ENCODE results near the gene CDC42SE1. TPM values are rescaled to one million over a fixed set of nuclear protein-coding genes. Genes with fewer than 3 reads are reported as not detected.

Gene CDC42SE1
- total and polyA plus RNA-seq, 2 donors = 92.0 to 95.9 TPM

DNA sequence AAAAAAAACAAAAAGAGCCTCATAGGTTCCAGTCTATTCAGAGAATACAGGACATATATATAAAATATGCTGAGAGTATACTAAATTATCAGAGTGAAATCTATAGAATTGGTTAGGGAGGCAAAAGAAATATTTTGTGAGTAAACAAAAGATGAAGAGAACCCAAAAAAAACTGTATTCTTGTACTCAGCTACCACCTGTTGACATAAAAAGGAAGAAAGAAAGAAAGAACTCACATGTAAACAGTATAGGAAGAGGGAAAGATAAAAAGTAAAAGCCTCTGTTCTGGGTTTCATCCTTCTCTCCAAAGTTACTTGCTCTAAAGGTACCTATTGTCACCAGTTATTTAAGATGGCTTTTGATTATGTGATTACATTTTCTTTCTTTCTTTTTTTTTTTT is 33.0 kb downstream of the CDC42SE1 start:
- Histone ChIP-seq H3K4me1 (ENCODE audit: control insufficient read depth in 2 of 2, insufficient read depth in 2 of 2, low read length in 2 of 2) (no peaks in the 10 kb centered on the region), H3K27me3 (ENCODE audit: control insufficient read depth in 2 of 2, insufficient read depth in 1 of 2, low read length in 1 of 2) (no peaks in the 10 kb centered on the region), H3K9me3 (ENCODE audit: control insufficient read depth in 2 of 2, insufficient read depth in 1 of 2, low read length in 1 of 2) (no peaks in the 10 kb centered on the region), H3K4me3 (ENCODE audit: low read length in 2 of 2) (no peak overlapping the region), H3K27ac (ENCODE audit: low read depth in 1 of 2, low read length in 1 of 2) (no peak overlapping the region), H3K36me3 (ENCODE audit: control insufficient read depth in 2 of 2, insufficient read depth in 2 of 2, low read length in 1 of 2) (peaks cover 34 to 52% of the 10 kb centered on the region in 2 donors)
- no peak for DNase-seq (ENCODE audit: low read depth in 6 of 9, low spot score in 9 of 9)

DNA sequence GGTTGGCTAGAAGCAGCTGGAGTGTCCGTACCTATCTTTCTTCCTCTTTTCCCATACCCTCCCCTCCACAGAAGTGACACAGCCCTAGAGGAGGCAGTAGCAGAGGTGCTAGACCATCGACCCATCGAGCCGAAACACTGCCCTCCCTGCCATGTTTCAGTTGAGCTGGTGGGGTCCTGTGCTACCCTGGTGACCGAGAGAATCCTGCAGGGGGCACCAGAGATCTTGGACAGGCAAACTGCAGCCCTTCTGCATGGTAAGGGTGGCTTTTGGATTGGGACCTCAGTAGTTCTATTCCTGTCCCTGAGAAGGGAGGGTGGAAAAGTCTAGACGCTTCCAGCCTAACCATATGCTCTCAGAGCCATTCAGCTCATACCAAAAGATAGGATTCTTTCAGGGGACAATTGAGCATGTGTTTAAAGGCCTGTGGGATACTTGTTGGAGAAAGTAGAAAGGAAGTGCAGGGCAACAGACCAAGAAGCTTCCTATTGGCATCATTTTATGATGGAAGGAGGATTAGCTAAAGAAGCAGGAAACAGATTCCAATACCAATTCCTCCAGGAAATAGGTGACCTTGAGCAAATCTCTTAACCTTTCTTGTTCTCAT is 34.8 kb downstream of the CDC42SE1 start:
- H3K4me3 ChIP-seq (ENCODE audit: low read length in 2 of 2) = no peak overlapping the region
- DNase-seq (ENCODE audit: low read depth in 6 of 9, low spot score in 9 of 9) = peak in 7 of 9 donors; percentile 65 to 88 (median 77)
- H3K36me3 ChIP-seq (ENCODE audit: control insufficient read depth in 2 of 2, insufficient read depth in 2 of 2, low read length in 1 of 2) = peaks cover 25 to 45% of the 10 kb centered on the region in 2 donors
- 22% methylated on average over 6 of the region's 6 CpGs for WGBS
- H3K4me1 ChIP-seq (ENCODE audit: control insufficient read depth in 2 of 2, insufficient read depth in 2 of 2, low read length in 2 of 2) = no peaks in the 10 kb centered on the region
- no peaks in the 10 kb centered on the region for H3K9me3 ChIP-seq (ENCODE audit: control insufficient read depth in 2 of 2, insufficient read depth in 1 of 2, low read length in 1 of 2)
- no peak overlapping the region for H3K27ac ChIP-seq (ENCODE audit: low read depth in 1 of 2, low read length in 1 of 2)
- H3K27me3 ChIP-seq (ENCODE audit: control insufficient read depth in 2 of 2, insufficient read depth in 1 of 2, low read length in 1 of 2) = no peaks in the 10 kb centered on the region

DNA sequence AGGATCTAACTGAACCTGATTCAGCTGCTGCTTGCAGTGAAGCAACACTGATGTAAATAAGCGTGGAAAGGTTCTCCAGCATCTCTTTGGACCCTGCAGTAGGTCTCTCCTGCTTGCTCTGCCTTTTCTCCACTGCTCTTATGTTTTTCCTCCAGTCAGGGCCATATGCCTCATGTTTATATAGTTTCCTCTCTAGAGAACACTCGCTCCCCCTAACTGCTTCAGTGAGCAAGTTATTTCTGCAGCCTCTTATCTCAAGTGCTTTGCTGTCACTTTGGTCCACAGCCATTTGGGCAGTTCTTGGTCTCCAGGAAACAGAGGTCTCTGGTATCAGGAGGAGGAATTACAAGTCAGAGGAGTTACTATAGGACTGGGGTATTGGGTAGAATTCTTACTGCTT is 45.9 kb downstream of the CDC42SE1 start:
- H3K27ac ChIP-seq (ENCODE audit: low read depth in 1 of 2, low read length in 1 of 2) = no peak overlapping the region
- no peak for DNase-seq (ENCODE audit: low read depth in 6 of 9, low spot score in 9 of 9)
- WGBS = 97% methylated on average over 2 of the region's 2 CpGs

DNA sequence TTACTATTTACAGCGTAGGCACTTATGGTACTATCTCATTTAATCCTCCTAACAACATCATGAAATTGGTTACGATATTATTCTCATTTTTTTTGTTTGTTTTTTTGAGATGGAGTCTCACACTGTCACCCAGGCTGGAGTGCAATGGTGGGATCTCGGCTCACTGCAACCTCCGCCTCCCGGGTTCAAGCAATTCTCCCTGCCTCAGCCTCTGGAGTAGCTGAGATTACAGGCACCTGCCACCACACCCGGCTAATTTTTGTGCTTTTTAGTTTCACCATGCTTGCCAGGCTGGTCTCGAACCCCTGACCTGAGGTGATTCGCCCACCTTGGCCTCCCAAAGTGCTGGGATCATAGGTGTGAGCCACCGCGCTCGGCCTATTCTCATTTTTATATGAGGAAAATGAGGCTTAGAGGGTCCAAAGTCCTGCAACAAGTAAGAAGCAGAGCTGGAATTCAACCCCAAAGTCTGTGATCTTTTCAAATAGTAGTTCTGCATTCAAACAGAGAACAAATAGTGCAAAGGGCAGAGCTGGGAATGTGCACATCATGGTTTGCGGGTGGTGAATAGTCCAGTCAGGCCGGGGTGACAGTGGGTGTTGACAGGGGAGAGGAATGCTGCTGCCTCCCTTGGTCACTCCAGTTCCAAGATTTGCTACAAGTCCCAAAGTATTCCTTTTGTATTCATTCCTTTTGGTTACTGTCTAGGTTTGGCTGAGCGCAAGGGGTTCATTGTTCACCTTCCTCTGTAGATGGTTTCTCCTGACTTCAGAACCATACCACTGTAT is 46.5 kb downstream of the CDC42SE1 start:
- H3K36me3 ChIP-seq (ENCODE audit: control insufficient read depth in 2 of 2, insufficient read depth in 2 of 2, low read length in 1 of 2) = peaks cover 3 to 7% of the 10 kb centered on the region in 2 donors
- peaks cover 16 to 18% of the 10 kb centered on the region in 2 donors for H3K4me1 ChIP-seq (ENCODE audit: control insufficient read depth in 2 of 2, insufficient read depth in 2 of 2, low read length in 2 of 2)
- WGBS = 99% methylated on average over 14 of the region's 14 CpGs
- no peaks in the 10 kb centered on the region for H3K9me3 ChIP-seq (ENCODE audit: control insufficient read depth in 2 of 2, insufficient read depth in 1 of 2, low read length in 1 of 2)
- H3K4me3 ChIP-seq (ENCODE audit: low read length in 2 of 2) = no peak overlapping the region
- no peak for DNase-seq (ENCODE audit: low read depth in 6 of 9, low spot score in 9 of 9)
- no peaks in the 10 kb centered on the region for H3K27me3 ChIP-seq (ENCODE audit: control insufficient read depth in 2 of 2, insufficient read depth in 1 of 2, low read length in 1 of 2)
- H3K27ac ChIP-seq (ENCODE audit: low read depth in 1 of 2, low read length in 1 of 2) = no peak overlapping the region

More for the DNA sequence above, 45.9 kb downstream of the CDC42SE1 start:
- peaks cover 3 to 12% of the 10 kb centered on the region in 2 donors for H3K36me3 ChIP-seq (ENCODE audit: control insufficient read depth in 2 of 2, insufficient read depth in 2 of 2, low read length in 1 of 2)
- no peaks in the 10 kb centered on the region for H3K9me3 ChIP-seq (ENCODE audit: control insufficient read depth in 2 of 2, insufficient read depth in 1 of 2, low read length in 1 of 2)
- no peaks in the 10 kb centered on the region for H3K27me3 ChIP-seq (ENCODE audit: control insufficient read depth in 2 of 2, insufficient read depth in 1 of 2, low read length in 1 of 2)
- no peak overlapping the region for H3K4me3 ChIP-seq (ENCODE audit: low read length in 2 of 2)
- peaks cover 13 to 15% of the 10 kb centered on the region in 2 donors for H3K4me1 ChIP-seq (ENCODE audit: control insufficient read depth in 2 of 2, insufficient read depth in 2 of 2, low read length in 2 of 2)

DNA sequence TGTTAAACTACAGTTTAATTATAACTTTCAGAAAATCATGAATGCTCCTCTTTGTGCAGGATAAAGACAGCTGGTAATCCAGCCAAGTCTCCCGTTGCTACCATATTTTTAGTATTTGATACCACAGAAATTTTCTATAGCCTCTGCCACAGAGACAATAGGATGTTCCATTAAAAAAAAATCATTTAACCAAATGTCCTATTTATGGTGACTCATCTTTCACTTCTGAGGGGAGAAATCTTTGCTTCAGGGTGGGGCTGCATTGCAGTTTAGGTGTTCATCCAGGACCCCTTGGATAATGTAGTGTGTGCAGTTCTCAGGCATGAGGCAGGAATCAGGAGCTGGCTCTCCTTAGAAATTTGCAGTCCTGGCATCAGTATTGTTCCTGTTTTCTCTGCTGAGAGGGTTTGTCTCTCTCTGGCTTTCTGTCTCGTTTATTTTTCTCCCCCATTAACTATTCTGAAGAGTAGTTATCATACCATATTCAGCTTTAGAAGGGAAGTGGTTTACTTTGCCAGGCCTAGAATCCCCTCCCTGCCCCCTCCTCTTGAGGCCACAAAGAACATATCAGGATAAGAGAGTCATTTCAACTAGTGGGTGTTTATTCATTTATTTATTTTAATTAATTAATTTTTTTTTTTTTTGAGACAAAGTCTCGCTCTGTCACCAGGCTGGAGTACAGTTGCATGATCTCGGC is 48.1 kb downstream of the CDC42SE1 start:
- 69% methylated on average over 4 of the region's 4 CpGs for WGBS
- H3K36me3 ChIP-seq (ENCODE audit: control insufficient read depth in 2 of 2, insufficient read depth in 2 of 2, low read length in 1 of 2) = peaks cover 3 to 6% of the 10 kb centered on the region in 2 donors
- DNase-seq (ENCODE audit: low read depth in 6 of 9, low spot score in 9 of 9) = no peak
- peak overlapping the region in 1 of 2 donors; percentile 7 for H3K27ac ChIP-seq (ENCODE audit: low read depth in 1 of 2, low read length in 1 of 2)
- H3K9me3 ChIP-seq (ENCODE audit: control insufficient read depth in 2 of 2, insufficient read depth in 1 of 2, low read length in 1 of 2) = no peaks in the 10 kb centered on the region
- H3K4me3 ChIP-seq (ENCODE audit: low read length in 2 of 2) = no peak overlapping the region
- H3K4me1 ChIP-seq (ENCODE audit: control insufficient read depth in 2 of 2, insufficient read depth in 2 of 2, low read length in 2 of 2) = peaks cover 29 to 34% of the 10 kb centered on the region in 2 donors
- H3K27me3 ChIP-seq (ENCODE audit: control insufficient read depth in 2 of 2, insufficient read depth in 1 of 2, low read length in 1 of 2) = no peaks in the 10 kb centered on the region

DNA sequence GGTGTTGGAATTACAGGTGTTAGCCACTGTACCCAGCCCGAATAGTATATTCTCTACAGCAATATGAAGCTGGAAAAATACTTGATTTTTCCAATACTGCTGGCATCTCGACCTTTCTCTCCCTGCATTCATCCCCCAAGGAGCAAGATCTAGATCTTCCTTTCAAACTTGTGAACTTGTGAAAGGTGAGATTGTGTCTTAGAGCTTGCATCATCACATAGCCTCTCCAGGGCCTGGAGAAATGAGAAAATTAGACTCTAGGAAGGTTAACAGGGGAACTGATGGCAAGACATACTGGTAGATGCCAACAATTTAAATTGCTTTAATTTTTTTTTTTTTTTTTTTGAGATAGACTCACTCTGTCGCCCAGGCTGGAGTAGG is 49.1 kb downstream of the CDC42SE1 start:
- no peaks in the 10 kb centered on the region for H3K27me3 ChIP-seq (ENCODE audit: control insufficient read depth in 2 of 2, insufficient read depth in 1 of 2, low read length in 1 of 2)
- no peak overlapping the region for H3K4me3 ChIP-seq (ENCODE audit: low read length in 2 of 2)
- no peaks in the 10 kb centered on the region for H3K9me3 ChIP-seq (ENCODE audit: control insufficient read depth in 2 of 2, insufficient read depth in 1 of 2, low read length in 1 of 2)
- no peak for DNase-seq (ENCODE audit: low read depth in 6 of 9, low spot score in 9 of 9)
- peaks cover 37 to 44% of the 10 kb centered on the region in 2 donors for H3K4me1 ChIP-seq (ENCODE audit: control insufficient read depth in 2 of 2, insufficient read depth in 2 of 2, low read length in 2 of 2)
- 97% methylated on average over 3 of the region's 3 CpGs for WGBS
- peaks cover 3 to 6% of the 10 kb centered on the region in 2 donors for H3K36me3 ChIP-seq (ENCODE audit: control insufficient read depth in 2 of 2, insufficient read depth in 2 of 2, low read length in 1 of 2)
- no peak overlapping the region for H3K27ac ChIP-seq (ENCODE audit: low read depth in 1 of 2, low read length in 1 of 2)

DNA sequence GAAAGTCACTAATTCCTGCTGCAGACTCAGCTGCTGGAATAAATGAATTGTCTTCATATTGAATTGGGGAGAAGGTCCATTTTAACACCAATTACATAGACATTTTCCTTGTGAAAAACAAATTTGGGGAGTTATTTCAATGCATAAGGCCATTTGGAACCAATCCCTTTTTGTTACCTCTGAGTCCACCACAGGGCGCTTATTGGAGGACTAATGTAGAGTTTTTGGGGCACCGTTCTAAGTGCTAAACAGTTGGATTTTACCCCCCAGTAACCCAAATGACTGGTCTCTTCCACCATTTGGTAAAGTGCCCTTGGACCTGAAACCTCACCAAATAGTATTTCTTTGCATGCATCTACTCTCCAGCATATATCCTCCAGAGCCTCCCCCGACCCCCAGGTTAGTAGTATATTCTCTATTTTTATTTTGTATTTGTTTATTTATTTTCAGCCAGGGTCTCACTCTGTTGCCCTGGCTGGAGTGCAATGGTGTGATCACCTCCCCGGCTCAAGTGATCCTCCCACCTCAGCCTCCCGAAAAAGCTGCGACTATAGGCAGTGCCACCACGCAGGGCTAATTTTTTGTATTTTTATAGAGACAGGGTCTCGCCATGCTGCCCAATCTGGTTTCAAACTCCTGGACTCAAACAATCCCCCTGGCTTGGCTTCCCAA is 49.6 kb downstream of the CDC42SE1 start:
- Histone ChIP-seq H3K27ac (ENCODE audit: low read depth in 1 of 2, low read length in 1 of 2) (no peak overlapping the region), H3K9me3 (ENCODE audit: control insufficient read depth in 2 of 2, insufficient read depth in 1 of 2, low read length in 1 of 2) (no peaks in the 10 kb centered on the region), H3K36me3 (ENCODE audit: control insufficient read depth in 2 of 2, insufficient read depth in 2 of 2, low read length in 1 of 2) (peaks cover 3 to 6% of the 10 kb centered on the region in 2 donors), H3K4me1 (ENCODE audit: control insufficient read depth in 2 of 2, insufficient read depth in 2 of 2, low read length in 2 of 2) (peaks cover 37 to 45% of the 10 kb centered on the region in 2 donors), H3K4me3 (ENCODE audit: low read length in 2 of 2) (no peak overlapping the region), H3K27me3 (ENCODE audit: control insufficient read depth in 2 of 2, insufficient read depth in 1 of 2, low read length in 1 of 2) (no peaks in the 10 kb centered on the region)
- WGBS = 98% methylated on average over 8 of the region's 8 CpGs
- DNase-seq (ENCODE audit: low read depth in 6 of 9, low spot score in 9 of 9) = no peak

DNA sequence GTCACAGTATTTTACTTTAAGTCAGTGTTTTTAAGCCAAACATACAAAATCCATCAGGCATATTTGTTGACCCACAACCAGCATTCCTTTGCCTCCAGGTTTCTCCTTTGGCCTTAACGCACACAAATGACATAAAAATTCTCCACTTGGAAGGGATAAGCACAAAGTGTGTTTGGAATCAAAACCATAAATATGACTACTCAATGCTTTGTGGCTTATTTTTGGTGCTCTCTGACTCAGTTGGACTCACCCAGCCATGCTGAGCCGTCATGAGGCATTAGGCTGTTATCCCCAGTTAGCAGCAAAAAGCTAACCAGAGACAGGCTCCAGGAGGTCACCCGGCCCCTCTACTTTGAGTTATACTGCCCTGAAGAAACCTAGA is 50.2 kb downstream of the CDC42SE1 start:
- no peak overlapping the region for H3K27ac ChIP-seq (ENCODE audit: low read depth in 1 of 2, low read length in 1 of 2)
- 90% methylated on average over 3 of the region's 3 CpGs for WGBS
- H3K36me3 ChIP-seq (ENCODE audit: control insufficient read depth in 2 of 2, insufficient read depth in 2 of 2, low read length in 1 of 2) = peaks cover 3 to 6% of the 10 kb centered on the region in 2 donors
- peak overlapping the region; percentile 81 to 93 for H3K4me3 ChIP-seq (ENCODE audit: low read length in 2 of 2)
- H3K4me1 ChIP-seq (ENCODE audit: control insufficient read depth in 2 of 2, insufficient read depth in 2 of 2, low read length in 2 of 2) = peaks cover 37 to 48% of the 10 kb centered on the region in 2 donors
- no peaks in the 10 kb centered on the region for H3K9me3 ChIP-seq (ENCODE audit: control insufficient read depth in 2 of 2, insufficient read depth in 1 of 2, low read length in 1 of 2)
- no peak for DNase-seq (ENCODE audit: low read depth in 6 of 9, low spot score in 9 of 9)
- H3K27me3 ChIP-seq (ENCODE audit: control insufficient read depth in 2 of 2, insufficient read depth in 1 of 2, low read length in 1 of 2) = no peaks in the 10 kb centered on the region

Measured in thymus (tissue), 11 donors.